Neural progenitor cell (in vitro differentiated cells): ENCODE data around the gene RAET1G.

Source experiments
- CTCF ChIP-seq: fragments of 200-600 bp; sonication (generic); IDR thresholded peaks from 2 replicates; pipeline ENCODE4 v1.5.1; 2017; ENCODE audit warnings: antibody characterized with exemption, mild to moderate bottlenecking
- EZH2 ChIP-seq: fragments of 200-600 bp; sonication (generic); IDR thresholded peaks from 2 replicates; pipeline ENCODE4 v1.6.1; 2017; ENCODE audit warnings: antibody characterized with exemption, mild to moderate bottlenecking, moderate library complexity
- EZH2phosphoT487 ChIP-seq: fragments of 200-600 bp; sonication (generic); IDR thresholded peaks from 2 replicates; pipeline ENCODE4 v1.6.1; 2017; ENCODE audit warnings: antibody characterized with exemption

GRCh38 chr6:149884617-149885016 lies 38.3 kb downstream of the RAET1G start:
- TF ChIP-seq CTCF (no peak), EZH2phosphoT487 (no peak), EZH2 (no peak)
